GM18520 (cell line): ENCODE data around the gene SYNJ2.

Experiments
- ATAC-seq: cut with Tn5 transposase; IDR thresholded peaks from one replicate; pipeline ENCODE4 v1.9.1; 2021; ENCODE audit not compliant: unreplicated experiment

The SYNJ2 gene

DNA sequence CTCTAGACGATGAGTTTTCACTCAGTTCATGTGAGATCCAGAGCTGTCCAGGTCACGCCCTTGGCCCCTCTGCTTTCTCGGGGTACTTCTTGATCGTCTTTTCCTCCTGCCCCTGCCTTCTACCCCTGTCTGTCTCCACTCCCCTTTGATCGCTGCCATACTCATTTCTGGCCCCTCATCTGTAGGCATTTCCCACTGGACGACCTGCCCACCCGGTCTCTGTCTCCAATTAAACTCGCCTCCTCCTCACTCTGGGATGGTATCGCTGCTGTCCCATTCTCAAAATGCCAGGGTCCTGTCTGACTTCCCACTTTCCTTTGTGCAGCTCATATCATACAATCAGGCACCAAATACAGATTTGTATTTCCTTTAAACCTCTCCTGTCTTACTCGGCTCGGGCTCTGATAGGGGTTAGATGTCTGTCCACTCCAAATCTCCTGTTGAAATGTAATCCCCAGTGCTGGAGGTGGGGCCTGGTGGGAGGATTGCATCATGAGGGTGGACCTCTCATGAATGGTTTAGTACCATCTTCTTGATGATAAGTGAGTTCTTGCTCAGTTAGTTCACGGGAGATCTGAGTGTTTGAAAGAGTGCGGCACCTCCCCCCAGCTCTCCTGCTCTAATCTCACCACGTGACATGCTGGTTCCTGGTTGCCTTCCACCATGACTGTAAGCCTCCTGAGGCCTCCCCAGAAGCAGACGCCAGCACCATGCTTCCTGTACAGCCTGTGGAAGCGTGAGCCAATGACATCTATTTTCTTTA, 3.5 kb upstream of the SYNJ2 start:
- no peak for ATAC-seq

DNA sequence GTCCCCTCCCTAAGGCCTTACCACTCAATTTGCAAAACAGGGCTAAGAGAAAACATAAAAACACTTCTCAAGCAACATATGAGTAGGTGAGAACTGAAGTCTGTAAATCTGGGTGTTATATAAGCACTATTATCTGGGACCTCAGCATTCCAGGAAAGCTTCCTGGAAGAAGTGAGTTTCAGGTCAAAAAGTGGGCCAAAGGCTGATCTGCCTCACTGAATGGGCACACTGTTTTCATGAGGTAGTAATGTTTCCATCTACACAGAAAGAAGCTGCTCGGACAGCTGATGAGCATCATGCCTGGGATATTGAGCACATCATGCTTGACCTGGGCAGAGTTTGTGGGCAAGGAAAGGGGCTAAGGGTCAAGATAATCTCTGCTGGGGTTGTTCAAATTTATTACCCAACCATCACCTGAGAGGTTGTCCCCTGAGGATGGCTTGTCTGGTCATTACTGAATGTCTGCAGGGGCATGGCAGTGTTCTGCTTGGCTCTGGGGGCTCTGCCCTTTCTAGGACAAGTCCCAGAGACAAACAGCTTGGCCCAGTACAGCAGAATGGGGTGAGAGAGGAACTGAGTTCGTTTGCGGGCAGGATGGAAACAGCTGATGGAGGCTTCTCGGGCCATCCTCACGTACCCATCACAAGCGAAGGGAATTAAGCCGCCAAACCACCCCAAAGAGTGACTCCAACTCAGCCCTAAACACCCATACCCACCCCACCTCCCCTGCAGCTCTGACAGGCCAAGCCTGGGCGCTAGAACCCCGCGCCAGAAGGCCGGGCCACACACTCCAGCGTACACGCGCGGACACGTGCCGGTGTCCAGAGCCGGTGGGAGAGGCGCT, 1.2 kb upstream of the SYNJ2 start:
- ATAC-seq, result no peak

DNA sequence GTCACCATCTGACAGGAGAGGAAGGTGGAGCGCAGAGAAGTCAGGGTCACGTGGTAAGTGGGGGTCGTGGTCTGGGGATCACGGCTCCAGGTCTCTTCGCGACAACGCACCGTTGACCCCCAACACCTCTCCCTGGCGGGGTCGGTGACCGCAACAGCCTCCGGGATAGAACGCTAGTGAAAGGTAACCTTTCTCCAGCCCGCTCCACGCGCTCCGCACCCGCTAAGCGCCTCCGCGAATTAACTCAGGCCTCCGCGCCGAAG, 600 bp upstream of the SYNJ2 start:
- ATAC-seq, result peak; percentile 12

DNA sequence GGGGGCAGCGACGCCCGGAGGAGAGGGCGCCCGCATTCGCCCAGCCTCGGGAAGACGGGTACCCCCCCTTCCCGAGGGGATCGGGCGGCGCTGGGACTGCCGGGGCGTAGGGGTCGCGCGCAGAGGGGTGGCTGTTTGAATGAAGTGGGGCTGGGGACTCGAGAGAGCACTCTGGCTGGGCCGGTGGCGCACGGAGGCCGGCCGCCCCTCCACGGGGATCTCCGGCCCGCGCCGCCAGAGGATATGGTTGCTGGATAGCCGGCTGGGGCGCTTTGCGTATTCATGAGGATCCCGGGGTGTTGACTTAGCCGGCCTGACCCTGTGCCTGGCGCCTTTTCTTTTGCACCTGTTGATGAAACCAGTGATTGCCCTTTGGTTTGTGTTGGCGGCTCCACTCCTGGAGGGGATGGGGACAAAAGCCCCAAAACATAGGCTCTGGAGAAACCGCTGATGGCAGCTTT, 469 bp downstream of the SYNJ2 start:
- no peak for ATAC-seq

DNA sequence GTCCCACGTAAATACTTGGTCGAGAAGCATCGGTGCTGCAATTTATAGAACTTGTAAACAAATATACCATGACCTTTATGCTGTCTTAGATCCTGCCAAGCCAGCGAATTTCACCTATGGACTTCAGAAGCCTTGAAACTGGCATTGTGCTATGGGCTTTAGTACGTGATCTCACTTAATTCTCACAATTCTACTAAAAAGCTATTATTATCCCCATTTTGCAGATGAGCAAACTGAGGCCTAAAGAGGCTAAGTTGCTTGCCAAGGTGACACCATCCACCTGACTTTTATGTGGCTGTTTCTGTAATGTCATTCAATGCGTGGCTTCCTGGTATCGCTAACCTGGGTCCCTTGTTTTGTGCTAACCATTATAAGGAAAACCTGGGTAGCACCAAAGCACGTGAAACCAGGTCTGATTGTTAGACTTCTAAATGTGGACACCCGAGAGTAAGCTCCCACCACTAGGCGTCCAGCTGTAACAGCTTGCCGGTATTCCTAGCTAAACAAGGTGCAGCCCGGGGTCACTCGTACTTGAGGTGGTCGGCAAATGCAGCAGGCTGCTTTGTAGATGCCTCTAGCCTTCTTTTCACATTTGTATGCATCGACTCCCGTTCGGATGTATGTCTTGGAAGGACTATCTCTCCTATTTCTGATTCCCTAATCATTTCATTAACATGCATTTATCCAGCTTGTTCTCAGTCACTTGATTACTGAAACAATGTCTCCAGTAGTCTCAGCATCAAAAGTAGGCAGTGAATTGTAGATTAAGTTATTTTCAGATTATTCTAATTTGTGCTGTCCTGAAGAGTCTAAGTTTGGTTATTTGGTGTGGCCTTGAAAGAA, 1.1 kb downstream of the SYNJ2 start:
- ATAC-seq, result no peak

DNA sequence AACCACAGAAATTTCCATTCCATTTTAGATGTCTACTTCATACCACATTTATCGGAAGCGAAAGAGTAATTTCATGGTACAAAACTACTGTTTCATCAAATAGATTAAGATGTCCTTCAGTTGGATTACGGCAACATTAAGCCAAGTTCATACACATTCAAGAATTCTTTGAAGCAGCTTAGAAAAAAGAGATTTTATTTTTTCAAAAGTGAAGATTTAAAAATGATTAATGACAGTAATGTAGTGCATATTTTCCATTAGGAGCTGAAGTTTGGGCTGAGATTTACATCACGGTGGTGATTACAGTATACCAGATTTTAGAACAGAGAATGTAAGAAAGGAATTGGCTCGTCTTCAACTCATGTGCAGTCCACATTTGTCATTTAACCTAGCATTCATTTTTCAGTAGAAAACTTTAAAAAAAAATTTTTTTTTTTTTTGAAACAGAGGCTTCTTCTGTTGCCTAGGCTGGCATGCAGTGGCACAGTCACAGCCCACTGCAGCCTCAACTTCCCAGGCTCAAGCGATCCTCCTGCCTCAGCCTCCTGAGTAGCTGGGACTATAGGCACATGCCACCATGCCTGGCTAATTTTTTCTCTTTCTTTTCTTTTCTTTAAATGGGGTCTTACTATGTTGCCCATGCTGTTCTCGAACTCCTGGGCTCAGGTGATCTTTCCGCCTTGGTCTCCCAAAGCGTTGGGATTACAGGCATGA, 1.9 kb downstream of the SYNJ2 start:
- ATAC-seq, result no peak

DNA sequence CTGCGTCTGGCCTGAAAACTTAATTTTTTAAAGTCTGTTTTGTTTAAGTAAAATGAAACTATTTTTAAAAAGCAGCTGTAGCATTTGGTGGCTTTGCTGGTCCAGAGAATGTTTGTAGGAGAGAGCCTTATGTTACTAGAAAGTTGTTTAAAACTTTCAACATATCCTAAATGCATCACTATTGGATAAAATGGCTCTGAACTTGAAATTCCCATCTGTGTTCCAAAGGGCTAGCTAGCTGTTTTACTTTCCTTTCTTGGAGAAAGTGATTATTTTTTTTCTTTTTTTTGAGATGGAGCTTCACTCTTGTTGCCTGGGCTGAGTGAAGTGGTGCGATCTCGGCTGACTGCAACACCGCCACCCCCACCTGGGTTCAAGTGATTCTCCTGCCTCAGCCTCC, 2.5 kb downstream of the SYNJ2 start:
- no peak for ATAC-seq

DNA sequence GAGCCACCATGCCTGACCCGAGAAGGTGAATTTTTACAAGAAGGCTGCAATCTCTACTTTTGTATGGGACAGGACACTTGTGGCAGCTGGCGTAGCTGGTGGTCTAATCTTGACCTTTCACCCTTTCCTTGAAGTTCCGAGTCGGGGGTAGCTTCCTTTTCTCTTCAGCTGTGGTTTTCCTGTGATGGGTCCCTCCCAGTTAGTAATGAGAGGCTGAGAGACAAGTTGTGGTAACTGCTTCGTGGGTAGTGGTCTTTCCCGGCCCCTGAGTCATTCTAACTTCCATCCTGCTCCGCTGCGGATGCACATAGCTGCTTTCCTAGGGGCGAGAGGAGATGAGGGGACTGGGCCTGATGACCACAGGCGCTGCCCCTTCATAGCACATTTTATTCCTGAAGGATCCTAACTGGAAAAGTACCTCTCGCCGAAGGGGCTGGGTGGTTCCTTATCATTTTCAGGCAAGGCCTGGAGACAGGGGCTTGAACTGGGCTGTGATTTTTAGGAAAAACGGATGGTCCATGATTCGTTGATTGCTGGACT, 3.1 kb downstream of the SYNJ2 start:
- ATAC-seq, result no peak

DNA sequence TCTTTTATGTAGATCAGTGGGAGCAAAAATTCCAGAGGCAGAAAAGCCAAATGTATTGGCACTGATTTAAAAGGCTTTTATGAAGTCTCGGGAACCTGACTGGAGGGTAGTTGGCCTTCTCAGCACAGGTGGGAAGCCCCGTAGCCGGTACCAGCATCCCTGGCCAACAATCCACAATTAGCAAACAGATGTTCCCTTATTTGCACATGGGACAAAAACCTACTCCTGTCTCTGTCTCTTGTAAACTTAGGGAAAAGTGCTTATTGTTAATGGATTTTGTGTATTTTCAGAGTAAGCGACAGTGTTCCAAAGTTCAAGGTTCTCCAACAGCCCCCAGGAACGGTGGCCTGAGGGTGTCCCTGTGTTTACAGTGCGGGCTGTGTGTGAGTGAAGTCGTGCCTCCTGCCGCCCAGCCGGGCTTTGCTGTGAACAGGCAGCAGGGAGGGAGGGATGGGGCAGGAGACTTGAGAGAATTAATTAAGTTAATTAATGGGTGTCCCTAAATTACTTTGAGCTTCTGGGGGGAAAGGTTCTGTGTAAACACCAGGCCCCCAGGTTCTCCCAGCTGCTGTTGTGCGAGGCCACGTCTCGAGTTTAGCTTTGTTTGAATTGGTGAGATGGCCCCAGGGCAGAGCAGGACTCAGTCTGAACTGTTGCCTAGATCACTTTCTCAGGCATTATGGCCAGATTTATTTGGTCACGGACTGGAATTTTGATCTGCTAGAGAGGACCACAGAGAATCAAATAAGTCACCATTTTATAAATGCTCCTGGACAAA, 3.9 kb downstream of the SYNJ2 start:
- no peak for ATAC-seq

DNA sequence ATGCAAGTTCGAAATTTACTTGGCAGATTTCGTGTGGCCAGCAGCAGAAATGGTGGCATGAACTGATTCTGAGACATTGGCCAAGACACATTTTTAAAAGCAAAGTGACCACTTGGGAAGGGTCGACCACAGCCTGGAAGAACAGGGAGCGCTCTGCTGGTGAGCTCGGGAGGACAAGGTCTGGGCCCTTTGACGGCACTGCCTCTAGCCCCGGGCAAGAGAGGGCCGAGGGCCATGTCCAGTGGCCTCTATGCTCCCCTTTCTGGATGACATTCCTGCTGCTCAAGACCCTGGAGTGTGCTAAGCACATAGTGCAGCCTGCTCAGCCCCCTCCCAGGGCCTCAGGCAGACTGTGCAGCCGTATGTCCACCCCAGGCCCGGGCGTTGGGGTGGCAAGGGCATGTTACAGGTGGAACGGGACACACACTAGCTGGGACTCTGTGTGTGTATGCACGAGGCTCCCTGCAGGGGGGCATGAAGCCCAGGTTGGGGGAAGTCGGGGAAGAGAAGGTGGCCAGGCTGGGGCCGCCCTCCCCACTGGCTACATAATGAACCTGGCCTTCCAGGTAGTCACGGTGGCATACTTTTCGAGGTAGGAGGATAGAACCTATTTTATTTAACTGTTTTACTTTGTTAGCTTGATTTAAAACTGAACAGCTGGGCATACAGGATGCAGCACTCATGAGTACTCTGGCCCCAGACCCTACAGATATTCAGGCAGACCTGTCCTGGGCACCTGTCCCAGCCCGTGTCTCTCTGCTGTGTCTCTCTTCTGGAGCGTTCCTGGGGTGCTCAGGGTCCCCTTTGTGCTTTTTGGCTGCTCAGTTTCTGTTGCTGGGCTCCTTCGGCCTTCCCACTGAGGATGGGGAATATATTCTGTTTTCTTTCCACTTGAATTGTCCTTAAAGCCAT, 6.4 kb downstream of the SYNJ2 start:
- no peak for ATAC-seq

DNA sequence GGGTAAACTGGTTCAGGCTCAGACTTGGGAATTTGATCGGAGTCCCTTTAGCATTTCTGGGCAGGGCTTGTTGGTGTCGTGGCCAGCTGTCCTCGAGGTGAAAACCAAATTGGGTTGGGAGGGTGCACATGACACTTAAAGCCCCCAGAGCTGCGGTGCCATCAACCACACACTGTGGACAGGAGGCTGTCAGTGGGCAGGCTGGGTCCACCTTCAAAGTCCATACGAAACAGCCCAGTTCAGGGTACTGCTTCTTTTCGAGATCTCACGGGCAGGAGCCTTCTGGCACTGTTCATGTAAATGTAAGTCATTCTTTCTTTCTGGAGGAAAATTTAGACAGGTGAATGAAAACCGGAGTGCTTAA, 7.0 kb downstream of the SYNJ2 start:
- ATAC-seq, result no peak

DNA sequence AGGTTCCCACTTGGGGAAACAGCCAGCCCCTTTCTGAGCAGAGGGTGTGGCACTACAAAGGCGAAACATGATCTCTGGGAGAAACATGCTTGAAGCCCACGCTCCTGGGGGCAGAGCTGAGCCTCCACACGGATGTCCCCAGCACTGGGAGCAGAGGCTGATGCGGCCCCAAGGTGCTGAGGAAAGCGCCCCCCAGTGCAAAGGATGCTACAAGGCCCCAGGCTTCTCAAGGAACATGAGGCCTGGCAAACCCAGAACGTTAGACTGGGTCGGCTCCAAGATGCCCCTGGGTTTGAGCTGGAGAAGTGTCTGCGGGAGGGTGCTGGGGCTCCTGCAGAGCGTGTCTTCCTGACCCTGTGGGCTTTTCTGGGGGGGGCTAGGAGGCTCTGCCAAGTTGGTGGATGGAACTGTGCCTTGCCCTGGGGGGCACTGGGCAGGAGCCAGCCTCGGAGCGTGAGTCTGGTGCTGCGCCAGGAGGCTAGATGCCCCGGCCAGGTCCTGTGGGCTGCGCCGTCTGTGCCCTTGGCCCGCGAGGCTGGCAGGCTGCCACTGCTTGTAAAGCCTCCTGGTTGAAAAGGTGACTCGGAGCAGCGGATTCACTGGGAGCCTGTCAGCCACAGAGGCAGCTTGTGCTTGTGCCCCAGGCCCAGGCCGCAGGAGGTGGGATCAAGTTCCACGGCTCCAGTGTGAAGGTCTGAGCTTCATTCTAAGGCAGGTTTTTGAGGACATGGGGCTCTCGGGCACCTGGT, 8.1 kb downstream of the SYNJ2 start:
- ATAC-seq, result no peak

DNA sequence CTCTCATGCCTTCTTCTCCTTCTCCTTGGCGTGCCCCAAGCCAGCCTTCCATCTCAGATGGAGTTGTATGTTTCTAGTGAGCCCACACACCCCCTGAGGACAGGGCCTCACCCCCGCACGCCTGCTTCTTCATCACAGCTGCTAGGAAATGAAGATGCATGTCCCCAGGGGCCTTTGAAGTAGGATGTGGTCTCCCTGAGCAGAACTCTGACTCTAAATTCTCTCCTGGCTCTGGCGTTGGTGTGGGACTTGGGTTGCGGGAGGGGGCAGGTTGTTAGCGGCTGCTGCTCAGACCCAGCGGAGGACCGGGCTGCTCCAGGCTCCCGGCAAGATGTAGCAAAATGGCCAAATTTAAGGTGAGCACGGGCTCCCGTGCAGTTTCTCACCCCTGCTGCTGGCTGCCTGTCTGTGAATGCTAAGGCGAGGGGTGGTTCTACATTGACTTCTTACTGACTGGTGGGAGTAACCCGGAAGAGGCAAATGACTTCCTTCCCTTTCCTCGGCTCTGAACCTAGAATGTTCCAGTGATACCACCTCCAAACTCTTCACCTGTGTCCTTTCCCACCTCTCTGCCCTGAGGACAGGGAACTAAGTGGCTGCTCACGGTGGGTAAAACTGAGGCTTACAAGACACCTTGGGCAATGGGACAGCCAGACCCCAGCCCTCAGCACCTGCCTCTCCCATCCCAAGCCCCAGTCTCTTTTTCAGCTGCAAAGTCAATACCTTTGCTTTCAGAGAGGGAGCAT, 8.8 kb downstream of the SYNJ2 start:
- no peak for ATAC-seq

DNA sequence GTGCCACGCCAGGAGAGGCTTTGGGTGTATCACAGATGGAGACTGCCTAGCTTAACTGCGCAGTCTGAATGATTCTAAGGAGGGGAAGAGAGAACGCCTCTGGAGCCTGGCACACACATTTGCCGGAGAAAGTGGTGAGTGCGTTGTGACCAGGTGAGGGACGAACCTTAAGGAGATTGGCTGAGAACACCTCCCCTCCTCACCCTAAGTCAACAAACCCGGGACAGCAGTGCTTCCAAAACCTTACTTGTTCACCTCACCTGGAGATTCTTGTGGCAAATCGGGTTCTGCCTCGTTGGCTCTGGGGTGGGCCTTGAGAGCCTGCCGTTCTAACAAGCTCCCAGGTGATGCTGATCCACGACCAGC, 9.4 kb downstream of the SYNJ2 start:
- no peak for ATAC-seq

DNA sequence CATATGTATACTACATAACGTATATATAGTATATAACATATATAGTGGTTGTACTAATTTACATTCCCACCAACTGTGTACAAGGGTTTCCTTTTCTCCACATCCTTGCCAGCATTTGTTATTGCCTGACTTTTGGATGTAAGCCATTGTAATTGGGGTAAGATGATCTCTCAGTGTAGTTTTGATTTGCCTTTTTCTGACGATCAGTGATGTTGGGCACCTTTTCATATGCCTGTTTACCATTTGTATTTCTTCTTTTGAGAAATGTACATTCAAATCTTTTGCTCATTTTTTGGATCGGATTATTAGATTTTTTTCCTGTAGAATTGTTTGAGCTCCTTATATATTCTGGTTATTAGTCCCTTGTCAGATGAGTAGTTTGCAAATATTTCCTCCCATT, 11.4 kb downstream of the SYNJ2 start:
- no peak for ATAC-seq

DNA sequence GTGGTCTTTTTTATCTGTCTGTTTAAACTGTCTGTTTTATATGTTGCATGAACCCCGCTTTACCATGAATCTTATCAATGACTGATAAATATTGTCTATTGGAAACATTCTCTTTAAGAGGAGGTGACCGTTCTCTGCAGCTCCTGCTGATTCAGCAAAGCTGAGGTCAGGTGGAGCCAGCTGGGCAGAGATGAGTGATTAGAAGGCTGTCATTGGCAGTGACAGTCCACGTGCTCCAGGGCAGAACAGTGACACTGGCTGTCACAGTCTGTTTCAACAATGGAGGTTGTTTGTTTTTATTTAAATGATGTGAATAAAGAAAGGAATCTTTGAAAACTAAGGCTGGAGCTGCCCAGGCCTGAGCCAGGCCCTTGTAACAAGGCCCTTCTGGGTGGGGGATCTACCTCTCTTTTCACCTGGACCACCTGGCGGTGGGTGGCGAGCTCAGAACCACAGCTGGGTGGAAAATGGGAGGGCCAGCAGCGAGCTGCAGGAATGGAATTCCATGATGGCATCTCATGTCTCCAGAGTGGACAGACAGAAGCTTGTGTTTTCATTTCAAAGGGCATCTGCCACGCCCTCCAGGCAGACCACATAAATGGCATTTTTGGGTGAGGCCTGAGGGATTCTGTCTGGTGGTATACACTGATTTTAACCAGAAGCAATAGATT, 12.6 kb downstream of the SYNJ2 start:
- no peak for ATAC-seq

DNA sequence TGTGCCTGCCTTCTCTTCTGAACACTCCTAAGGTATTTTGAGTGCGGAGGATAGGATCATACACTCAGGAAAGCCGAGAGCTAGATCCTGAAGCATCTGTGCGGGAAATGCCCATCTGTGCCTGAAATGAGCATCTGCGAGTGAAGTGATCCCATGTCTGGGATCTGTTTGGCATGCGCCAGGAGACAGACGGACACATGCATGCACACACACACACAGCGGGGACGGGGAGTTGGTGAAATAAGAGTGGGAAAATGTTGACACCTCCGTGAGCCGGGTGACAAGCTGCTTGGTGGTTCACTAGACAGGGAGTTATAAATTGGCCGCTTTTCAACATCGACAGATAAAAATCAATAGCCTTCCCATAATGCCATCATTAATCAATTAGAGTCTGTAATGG, 13.8 kb downstream of the SYNJ2 start:
- no peak for ATAC-seq
